GM10248 (cell line): Measurements from ENCODE around the gene CA5A.

Experiments used
- CTCF ChIA-PET: fragments of 300-600 bp; sonication (Branson Sonifier 250); formaldehyde crosslinking; extraction: SDS; loops from one replicate; lab custom pipeline; 2021; ENCODE audit warnings: antibody characterized with exemption; lab: Yijun Ruan, JAX
- POLR2A ChIA-PET: fragments of 350-650 bp; sonication (Branson Sonifier 250); formaldehyde crosslinking; extraction: SDS; loops from one replicate; lab custom pipeline; 2020; ENCODE audit warnings: antibody characterized with exemption; lab: Yijun Ruan, JAX
- DNase-seq: peaks from one replicate; pipeline ENCODE4 v3.0.0; 2012; ENCODE audit errors: extremely low spot score
- TF ChIP-seq, protein P1 (sequence below): IDR thresholded peaks from 2 replicates; pipeline ENCODE4 v1.5.1; 2012; ENCODE audit warnings: mild to moderate bottlenecking, low read depth; ENCODE audit errors: extremely low read depth, missing control alignments, control extremely low read depth

CA5A gene

GRCh38 chr16:87839542-87840270 lies 96.6 kb downstream of the CA5A start:
- POLR2A ChIA-PET: no interaction called here
- TF ChIP-seq, protein P1, sequence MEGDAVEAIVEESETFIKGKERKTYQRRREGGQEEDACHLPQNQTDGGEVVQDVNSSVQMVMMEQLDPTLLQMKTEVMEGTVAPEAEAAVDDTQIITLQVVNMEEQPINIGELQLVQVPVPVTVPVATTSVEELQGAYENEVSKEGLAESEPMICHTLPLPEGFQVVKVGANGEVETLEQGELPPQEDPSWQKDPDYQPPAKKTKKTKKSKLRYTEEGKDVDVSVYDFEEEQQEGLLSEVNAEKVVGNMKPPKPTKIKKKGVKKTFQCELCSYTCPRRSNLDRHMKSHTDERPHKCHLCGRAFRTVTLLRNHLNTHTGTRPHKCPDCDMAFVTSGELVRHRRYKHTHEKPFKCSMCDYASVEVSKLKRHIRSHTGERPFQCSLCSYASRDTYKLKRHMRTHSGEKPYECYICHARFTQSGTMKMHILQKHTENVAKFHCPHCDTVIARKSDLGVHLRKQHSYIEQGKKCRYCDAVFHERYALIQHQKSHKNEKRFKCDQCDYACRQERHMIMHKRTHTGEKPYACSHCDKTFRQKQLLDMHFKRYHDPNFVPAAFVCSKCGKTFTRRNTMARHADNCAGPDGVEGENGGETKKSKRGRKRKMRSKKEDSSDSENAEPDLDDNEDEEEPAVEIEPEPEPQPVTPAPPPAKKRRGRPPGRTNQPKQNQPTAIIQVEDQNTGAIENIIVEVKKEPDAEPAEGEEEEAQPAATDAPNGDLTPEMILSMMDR: no peak
- CTCF ChIA-PET: interaction anchor here (1.0 to 8.3 kb wide), 6 partner anchors 10 to 70 kb away, joined by 3 to 67 read pairs (median 4); no protein-coding TSS in a partner anchor
- no peak for DNase-seq

- no peak for DNase-seq
- ChIA-PET POLR2A (interaction anchor here (0.6 kb wide), 1 partner anchor 1164 kb away, joined by 4 read pairs; no protein-coding TSS in a partner anchor), CTCF (interaction anchor here (1.0 to 8.3 kb wide), 6 partner anchors 11 to 69 kb away, joined by 3 to 67 read pairs (median 4); no protein-coding TSS in a partner anchor)
- TF ChIP-seq, protein P1: no peak
Observed at GRCh38 chr16:87838643-87839541, 97.4 kb downstream of the CA5A start.
